GM19463 (cell line): ENCODE data around the gene CCDC187.

Experiments
- ATAC-seq: cut with Tn5 transposase; IDR thresholded peaks from one replicate; pipeline ENCODE4 v1.9.1; 2021; ENCODE audit warnings: mild to moderate bottlenecking, moderate library complexity; ENCODE audit not compliant: unreplicated experiment

The CCDC187 gene

GRCh38 chr9:136313111-136314055, 9.5 kb upstream of the CCDC187 start:
- ATAC-seq = no peak

- ATAC-seq = no peak
These were observed 8.5 kb upstream of the CCDC187 start for GRCh38 chr9:136312436-136312835.

GRCh38 chr9:136312009-136312375, 8.1 kb upstream of the CCDC187 start:
- no peak for ATAC-seq

GRCh38 chr9:136311051-136312008, 7.4 kb upstream of the CCDC187 start:
- no peak for ATAC-seq

- ATAC-seq = no peak
These were observed 6.6 kb upstream of the CCDC187 start for GRCh38 chr9:136310273-136311030.

GRCh38 chr9:136309806-136310220, 5.9 kb upstream of the CCDC187 start:
- ATAC-seq = no peak

GRCh38 chr9:136309101-136309801, 5.4 kb upstream of the CCDC187 start:
- no peak for ATAC-seq

GRCh38 chr9:136308702-136309053, 4.8 kb upstream of the CCDC187 start:
- ATAC-seq = no peak

GRCh38 chr9:136308006-136308701, 4.3 kb upstream of the CCDC187 start:
- no peak for ATAC-seq

- ATAC-seq = no peak
These were observed 3.4 kb upstream of the CCDC187 start for GRCh38 chr9:136307215-136307750.

GRCh38 chr9:136306211-136307208, 2.6 kb upstream of the CCDC187 start:
- ATAC-seq = no peak

GRCh38 chr9:136305804-136306203, 1.9 kb upstream of the CCDC187 start:
- no peak for ATAC-seq

GRCh38 chr9:136304981-136305380, 1.1 kb upstream of the CCDC187 start:
- ATAC-seq = no peak

- ATAC-seq = no peak
These were observed 562 bp upstream of the CCDC187 start for GRCh38 chr9:136304456-136304855.

GRCh38 chr9:136303066-136303824, 649 bp downstream of the CCDC187 start:
- no peak for ATAC-seq

- no peak for ATAC-seq
These were observed 1.4 kb downstream of the CCDC187 start for GRCh38 chr9:136302527-136302926.

- ATAC-seq = no peak
These were observed 3.0 kb downstream of the CCDC187 start for GRCh38 chr9:136300866-136301265.
